ENCODE data around the gene GLT8D2.

DNA sequence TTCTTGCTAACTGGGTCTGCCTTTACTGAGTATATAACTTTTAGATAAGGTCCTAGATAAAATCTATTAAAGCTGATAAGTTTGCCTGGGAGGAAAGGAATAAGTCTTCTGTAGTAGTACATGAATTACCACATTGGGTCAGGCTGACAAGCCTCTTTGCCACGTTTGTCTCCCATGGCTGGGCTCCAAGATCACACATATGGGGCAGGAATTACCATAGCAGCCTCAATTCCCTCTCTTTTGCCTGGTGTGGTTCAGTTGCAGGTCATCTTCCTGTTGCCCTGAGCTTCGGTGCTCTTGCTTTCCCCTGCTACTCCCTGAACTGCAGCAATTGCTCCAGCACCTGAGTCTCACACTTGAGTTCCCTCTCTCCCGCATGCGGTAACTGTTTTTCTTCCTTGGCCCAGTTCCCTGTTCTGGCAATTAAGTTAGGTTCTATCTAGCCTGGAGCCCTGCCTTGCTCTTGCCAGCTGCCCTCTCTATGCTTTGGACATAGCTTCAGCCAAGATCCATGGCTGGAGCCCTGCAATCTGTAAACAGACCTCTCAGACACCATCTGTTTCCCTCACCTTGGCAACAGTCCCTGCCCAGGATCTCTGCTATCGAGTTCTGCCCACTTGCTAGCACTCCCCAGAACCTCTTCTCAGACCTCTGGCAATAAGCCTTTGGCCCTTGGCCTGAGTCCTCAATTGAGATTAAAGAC, 5.8 kb upstream of the GLT8D2 start:
- TF ChIP-seq, protein P1, sequence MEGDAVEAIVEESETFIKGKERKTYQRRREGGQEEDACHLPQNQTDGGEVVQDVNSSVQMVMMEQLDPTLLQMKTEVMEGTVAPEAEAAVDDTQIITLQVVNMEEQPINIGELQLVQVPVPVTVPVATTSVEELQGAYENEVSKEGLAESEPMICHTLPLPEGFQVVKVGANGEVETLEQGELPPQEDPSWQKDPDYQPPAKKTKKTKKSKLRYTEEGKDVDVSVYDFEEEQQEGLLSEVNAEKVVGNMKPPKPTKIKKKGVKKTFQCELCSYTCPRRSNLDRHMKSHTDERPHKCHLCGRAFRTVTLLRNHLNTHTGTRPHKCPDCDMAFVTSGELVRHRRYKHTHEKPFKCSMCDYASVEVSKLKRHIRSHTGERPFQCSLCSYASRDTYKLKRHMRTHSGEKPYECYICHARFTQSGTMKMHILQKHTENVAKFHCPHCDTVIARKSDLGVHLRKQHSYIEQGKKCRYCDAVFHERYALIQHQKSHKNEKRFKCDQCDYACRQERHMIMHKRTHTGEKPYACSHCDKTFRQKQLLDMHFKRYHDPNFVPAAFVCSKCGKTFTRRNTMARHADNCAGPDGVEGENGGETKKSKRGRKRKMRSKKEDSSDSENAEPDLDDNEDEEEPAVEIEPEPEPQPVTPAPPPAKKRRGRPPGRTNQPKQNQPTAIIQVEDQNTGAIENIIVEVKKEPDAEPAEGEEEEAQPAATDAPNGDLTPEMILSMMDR (conservative IDR thresholded peaks at IDR 0.05; ENCODE audit: low read depth in 2 of 2) = no peak
- TF ChIP-seq NANOG (IDR thresholded peaks at IDR 0.05; ENCODE audit: borderline replicate concordance) = no peak
- TF ChIP-seq, protein P2, sequence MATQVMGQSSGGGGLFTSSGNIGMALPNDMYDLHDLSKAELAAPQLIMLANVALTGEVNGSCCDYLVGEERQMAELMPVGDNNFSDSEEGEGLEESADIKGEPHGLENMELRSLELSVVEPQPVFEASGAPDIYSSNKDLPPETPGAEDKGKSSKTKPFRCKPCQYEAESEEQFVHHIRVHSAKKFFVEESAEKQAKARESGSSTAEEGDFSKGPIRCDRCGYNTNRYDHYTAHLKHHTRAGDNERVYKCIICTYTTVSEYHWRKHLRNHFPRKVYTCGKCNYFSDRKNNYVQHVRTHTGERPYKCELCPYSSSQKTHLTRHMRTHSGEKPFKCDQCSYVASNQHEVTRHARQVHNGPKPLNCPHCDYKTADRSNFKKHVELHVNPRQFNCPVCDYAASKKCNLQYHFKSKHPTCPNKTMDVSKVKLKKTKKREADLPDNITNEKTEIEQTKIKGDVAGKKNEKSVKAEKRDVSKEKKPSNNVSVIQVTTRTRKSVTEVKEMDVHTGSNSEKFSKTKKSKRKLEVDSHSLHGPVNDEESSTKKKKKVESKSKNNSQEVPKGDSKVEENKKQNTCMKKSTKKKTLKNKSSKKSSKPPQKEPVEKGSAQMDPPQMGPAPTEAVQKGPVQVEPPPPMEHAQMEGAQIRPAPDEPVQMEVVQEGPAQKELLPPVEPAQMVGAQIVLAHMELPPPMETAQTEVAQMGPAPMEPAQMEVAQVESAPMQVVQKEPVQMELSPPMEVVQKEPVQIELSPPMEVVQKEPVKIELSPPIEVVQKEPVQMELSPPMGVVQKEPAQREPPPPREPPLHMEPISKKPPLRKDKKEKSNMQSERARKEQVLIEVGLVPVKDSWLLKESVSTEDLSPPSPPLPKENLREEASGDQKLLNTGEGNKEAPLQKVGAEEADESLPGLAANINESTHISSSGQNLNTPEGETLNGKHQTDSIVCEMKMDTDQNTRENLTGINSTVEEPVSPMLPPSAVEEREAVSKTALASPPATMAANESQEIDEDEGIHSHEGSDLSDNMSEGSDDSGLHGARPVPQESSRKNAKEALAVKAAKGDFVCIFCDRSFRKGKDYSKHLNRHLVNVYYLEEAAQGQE (IDR thresholded peaks at IDR 0.05; ENCODE audit: unreplicated experiment) = no peak
- TF ChIP-seq, protein P3, sequence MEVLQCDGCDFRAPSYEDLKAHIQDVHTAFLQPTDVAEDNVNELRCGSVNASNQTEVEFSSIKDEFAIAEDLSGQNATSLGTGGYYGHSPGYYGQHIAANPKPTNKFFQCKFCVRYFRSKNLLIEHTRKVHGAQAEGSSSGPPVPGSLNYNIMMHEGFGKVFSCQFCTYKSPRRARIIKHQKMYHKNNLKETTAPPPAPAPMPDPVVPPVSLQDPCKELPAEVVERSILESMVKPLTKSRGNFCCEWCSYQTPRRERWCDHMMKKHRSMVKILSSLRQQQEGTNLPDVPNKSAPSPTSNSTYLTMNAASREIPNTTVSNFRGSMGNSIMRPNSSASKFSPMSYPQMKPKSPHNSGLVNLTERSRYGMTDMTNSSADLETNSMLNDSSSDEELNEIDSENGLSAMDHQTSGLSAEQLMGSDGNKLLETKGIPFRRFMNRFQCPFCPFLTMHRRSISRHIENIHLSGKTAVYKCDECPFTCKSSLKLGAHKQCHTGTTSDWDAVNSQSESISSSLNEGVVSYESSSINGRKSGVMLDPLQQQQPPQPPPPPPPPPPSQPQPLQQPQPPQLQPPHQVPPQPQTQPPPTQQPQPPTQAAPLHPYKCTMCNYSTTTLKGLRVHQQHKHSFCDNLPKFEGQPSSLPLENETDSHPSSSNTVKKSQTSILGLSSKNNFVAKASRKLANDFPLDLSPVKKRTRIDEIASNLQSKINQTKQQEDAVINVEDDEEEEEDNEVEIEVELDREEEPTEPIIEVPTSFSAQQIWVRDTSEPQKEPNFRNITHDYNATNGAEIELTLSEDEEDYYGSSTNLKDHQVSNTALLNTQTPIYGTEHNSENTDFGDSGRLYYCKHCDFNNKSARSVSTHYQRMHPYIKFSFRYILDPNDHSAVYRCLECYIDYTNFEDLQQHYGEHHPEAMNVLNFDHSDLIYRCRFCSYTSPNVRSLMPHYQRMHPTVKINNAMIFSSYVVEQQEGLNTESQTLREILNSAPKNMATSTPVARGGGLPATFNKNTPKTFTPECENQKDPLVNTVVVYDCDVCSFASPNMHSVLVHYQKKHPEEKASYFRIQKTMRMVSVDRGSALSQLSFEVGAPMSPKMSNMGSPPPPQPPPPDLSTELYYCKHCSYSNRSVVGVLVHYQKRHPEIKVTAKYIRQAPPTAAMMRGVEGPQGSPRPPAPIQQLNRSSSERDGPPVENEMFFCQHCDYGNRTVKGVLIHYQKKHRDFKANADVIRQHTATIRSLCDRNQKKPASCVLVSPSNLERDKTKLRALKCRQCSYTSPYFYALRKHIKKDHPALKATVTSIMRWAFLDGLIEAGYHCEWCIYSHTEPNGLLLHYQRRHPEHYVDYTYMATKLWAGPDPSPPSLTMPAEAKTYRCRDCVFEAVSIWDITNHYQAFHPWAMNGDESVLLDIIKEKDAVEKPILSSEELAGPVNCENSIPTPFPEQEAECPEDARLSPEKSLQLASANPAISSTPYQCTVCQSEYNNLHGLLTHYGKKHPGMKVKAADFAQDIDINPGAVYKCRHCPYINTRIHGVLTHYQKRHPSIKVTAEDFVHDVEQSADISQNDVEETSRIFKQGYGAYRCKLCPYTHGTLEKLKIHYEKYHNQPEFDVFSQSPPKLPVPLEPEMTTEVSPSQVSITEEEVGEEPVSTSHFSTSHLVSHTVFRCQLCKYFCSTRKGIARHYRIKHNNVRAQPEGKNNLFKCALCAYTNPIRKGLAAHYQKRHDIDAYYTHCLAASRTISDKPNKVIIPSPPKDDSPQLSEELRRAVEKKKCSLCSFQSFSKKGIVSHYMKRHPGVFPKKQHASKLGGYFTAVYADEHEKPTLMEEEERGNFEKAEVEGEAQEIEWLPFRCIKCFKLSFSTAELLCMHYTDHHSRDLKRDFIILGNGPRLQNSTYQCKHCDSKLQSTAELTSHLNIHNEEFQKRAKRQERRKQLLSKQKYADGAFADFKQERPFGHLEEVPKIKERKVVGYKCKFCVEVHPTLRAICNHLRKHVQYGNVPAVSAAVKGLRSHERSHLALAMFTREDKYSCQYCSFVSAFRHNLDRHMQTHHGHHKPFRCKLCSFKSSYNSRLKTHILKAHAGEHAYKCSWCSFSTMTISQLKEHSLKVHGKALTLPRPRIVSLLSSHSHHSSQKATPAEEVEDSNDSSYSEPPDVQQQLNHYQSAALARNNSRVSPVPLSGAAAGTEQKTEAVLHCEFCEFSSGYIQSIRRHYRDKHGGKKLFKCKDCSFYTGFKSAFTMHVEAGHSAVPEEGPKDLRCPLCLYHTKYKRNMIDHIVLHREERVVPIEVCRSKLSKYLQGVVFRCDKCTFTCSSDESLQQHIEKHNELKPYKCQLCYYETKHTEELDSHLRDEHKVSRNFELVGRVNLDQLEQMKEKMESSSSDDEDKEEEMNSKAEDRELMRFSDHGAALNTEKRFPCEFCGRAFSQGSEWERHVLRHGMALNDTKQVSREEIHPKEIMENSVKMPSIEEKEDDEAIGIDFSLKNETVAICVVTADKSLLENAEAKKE (CRISPR knock-in tag; IDR thresholded peaks at IDR 0.05) = no peak
- TF ChIP-seq POLR2AphosphoS5 (IDR thresholded peaks at IDR 0.05; ENCODE audit: low read depth) = no peak
- TF ChIP-seq EZH2 (IDR thresholded peaks at IDR 0.05; ENCODE audit: low read depth, unreplicated experiment) = no peak
- TF ChIP-seq EZH2phosphoT487 (IDR thresholded peaks at IDR 0.05; ENCODE audit: unreplicated experiment) = no peak
- TF ChIP-seq, protein P4, sequence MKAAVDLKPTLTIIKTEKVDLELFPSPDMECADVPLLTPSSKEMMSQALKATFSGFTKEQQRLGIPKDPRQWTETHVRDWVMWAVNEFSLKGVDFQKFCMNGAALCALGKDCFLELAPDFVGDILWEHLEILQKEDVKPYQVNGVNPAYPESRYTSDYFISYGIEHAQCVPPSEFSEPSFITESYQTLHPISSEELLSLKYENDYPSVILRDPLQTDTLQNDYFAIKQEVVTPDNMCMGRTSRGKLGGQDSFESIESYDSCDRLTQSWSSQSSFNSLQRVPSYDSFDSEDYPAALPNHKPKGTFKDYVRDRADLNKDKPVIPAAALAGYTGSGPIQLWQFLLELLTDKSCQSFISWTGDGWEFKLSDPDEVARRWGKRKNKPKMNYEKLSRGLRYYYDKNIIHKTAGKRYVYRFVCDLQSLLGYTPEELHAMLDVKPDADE (IDR thresholded peaks at IDR 0.05) = no peak
- TF ChIP-seq CREB1 (CRISPR knock-in tag; IDR thresholded peaks at IDR 0.05; ENCODE audit: low read depth) = no peak
- TF ChIP-seq STAT1 (IDR thresholded peaks at IDR 0.05; ENCODE audit: unreplicated experiment) = no peak
- TF ChIP-seq ZNF331 (CRISPR knock-in tag; IDR thresholded peaks at IDR 0.05; ENCODE audit: low read depth) = no peak
- TF ChIP-seq JUNB (IDR thresholded peaks at IDR 0.05; ENCODE audit: unreplicated experiment) = no peak
- no peak for TF ChIP-seq ZNF114 (CRISPR knock-in tag; IDR thresholded peaks at IDR 0.05)
